ENCODE data around the gene SAMSN1.

- TF ChIP-seq CTCF (IDR thresholded peaks at IDR 0.05) (no peak), POLR2A (IDR thresholded peaks at IDR 0.05) (no peak)
These were observed 47.1 kb upstream of the SAMSN1 start for GRCh38 chr21:14593230-14593629.

All from esophagus squamous epithelium (tissue), 4 donors.